Measurements from ENCODE around the gene NECAB3.

DNA sequence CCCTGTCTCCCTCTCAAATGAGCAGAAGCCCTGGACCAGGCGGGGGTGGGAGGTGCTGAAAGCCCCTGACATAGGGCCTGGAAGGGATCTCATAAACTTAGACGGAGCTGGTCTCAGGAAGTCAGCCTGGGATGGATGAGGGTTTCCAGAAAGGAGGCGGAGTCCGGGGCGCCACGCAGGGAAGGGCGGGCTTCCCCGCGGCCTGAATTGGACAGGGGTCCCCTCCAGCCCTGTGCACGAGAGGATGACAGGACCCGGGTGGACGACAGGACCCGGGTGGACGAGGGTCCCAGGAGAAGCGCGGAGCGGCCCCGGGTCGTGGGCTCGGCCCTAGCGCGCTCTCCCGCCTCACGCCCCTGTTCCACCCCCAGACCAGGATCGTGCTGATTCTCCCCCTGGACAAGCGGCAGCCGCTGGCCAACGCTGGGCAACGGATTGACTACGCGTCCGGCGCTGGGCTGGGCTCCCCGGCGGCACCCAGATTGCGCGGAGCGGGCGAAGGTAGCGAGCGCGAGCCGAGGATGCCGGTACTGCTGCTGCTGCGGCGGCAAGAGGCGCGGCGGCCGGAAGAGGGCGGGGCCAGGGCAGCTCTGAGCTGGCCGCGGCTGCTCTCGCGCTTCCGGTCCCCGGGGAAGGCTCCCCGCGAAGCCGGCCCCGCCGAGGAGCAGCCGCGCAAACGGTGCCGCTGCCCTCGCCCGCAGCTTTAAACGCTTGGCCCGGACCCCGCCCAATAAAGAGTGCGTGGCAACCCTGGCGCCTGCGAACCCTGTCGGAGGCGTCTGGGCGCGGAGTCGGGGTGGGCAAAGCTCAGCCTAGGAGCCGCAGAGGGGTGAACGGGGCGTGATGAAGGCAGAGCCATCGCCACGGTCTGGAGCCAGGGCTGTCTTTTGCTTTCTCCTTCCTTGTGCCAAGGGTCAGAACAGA, 10.8 kb downstream of the NECAB3 start:
- TF ChIP-seq, protein P1, sequence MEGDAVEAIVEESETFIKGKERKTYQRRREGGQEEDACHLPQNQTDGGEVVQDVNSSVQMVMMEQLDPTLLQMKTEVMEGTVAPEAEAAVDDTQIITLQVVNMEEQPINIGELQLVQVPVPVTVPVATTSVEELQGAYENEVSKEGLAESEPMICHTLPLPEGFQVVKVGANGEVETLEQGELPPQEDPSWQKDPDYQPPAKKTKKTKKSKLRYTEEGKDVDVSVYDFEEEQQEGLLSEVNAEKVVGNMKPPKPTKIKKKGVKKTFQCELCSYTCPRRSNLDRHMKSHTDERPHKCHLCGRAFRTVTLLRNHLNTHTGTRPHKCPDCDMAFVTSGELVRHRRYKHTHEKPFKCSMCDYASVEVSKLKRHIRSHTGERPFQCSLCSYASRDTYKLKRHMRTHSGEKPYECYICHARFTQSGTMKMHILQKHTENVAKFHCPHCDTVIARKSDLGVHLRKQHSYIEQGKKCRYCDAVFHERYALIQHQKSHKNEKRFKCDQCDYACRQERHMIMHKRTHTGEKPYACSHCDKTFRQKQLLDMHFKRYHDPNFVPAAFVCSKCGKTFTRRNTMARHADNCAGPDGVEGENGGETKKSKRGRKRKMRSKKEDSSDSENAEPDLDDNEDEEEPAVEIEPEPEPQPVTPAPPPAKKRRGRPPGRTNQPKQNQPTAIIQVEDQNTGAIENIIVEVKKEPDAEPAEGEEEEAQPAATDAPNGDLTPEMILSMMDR (IDR thresholded peaks at IDR 0.05): peak in 2 of 3 experiments; percentile 7 to 14
- peak; percentile 60 to 85 for TF ChIP-seq POLR2AphosphoS5 (IDR thresholded peaks at IDR 0.05)
